DMS114 treated with DMSO at 0.1 percent for 48 hours (cell line): ENCODE measurements around the gene SPAG5.

Experiments
- DNase-seq: peaks from one replicate; lab custom pipeline; 2025; ENCODE audit not compliant: unreplicated experiment; lab: John Stamatoyannopoulos, UW

SPAG5 gene

DNA sequence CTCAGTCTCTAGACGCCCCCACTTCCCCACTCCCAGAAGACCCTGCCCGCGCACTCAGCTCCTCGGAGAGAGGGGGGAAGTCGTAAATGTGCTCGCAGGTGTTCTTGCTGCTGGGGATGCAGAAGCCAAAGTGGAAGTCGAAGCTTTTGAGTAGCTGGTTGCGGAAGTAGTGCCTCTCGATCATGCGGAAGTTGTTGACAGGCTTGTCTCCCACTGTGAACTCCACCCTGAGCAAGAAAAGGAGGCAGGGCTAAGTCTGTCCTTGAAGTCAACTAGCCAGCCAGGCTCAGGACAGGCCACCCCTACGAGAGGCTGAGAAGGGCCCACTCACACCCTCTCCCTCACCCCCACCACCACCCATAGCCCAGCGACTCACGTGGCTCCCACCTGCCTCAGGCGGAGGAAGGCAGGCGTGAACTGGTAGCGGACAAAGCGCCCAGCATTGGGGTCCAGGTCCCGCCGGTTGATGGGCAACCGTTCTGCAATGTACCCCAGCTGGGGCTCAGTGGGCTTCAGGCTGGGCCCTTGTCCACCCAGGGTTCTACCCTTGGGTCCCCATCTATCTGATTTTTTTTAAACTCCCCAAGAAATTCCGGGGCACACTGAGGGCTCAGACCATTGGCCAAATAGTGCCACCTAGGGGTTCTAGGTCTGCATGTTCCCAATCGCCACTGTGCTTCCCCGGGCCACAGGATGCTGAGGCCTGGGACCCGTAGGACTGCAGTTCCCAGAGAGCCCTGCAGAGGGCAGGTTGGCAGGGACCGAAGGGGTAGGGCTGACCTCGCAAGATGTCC lies 51.0 kb downstream of the SPAG5 start:
- DNase-seq, result peak; percentile 32

DNA sequence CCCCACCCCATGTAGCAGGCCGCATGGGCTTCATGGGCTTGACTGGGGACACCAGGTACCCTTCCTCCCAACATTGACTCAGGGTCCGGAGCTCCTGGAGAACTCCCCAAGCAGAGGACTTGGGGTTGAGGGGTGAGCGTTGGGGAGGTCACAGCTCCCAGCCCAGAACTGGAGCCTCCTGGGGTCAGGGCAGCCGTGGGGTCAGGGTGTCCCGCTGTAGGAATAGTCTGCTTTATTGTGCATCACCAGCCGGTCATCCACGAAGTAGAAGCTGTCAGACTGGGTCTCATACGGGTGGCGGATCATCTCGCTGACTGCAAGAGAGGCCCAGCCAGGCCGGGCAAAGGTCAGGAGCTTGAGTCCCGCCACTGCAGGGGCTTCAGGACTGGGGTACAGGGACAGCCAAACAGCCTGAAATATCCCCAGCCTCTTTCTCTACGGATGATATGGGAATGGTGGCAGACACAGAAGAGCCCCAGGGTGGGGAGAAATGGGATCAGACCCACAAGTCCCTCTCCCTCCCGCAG lies 51.7 kb downstream of the SPAG5 start:
- no peak for DNase-seq

DNA sequence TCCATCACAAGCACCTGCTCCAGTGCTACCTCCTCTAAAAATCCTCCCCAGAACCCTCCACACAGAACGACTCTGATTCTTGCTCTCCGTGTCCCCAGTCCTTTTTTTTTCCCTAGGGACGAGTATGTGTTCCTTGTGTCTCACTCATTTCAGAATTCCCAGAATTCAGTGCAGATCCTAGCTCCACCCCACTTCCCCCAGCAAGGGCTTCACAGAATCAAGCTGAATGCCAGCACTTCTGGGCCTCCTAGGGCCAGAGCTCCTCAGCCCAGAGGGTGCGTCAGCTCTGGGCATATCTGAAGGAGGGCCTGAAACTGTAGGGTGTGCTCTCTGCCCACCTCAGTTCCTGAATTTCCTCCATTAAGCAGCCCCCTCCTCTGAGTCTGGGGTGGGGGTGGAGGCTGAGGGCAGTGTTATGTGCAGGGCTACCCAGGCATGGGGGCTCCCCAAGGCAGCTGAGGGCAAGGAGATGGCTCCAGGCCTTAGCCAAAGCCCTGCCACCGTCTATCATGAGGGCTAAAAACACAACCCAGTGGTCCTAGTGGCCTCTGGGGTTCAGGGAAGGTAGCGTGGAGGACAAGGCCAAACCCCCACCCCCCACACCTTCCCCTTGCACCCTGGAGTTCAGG lies 52.9 kb downstream of the SPAG5 start:
- no peak for DNase-seq

DNA sequence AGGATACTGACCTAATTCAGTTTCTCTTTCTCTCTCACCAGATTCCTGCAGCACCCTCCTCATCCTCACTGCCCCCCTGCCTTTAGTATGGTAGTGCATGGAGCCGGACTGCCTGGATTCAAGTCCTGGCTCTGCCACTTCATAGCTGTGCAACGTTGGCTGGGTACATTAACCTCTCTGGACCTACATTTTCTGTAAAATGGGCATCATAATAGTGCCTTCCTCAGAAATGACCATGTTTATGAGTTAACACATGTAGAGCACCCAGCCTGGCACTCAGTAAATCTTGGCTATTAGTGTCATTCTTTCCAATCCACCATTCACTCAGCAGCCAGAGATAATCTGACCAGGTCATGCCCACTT lies 53.7 kb downstream of the SPAG5 start:
- DNase-seq, result no peak

DNA sequence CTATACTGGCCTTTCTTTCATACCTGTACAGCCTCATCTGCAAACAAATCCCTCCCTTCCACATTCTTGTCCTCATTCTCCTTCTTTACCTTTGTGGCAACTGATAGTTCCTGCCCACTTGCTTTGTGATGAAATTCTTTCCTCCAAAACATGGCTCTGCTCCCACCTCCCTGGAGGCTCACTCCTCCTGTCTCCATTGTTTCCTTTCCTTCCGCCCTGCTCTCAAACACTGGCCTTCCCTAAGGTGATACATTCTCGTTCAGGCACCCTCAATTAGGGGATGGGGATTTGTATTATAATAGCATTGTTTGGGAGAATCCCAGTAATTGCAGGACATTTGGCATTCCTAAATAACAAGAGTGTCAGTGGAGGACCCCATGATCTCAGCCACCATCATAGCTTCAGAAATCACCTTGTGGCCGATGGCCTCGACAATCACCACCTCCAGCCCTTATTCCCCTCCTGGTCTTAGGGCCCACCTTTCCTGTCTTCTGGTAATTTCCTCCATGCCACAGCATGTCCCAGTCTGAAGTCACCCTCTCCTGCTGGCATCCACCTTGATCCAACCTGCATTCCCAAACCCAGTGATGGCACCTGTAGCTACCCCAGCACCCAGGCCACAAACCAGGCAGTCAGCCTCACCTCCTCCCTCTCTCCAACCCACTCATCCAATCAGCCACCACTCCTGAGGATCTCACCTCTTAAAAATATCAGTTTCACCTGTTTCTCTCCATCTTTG lies 54.3 kb downstream of the SPAG5 start:
- DNase-seq, result no peak

DNA sequence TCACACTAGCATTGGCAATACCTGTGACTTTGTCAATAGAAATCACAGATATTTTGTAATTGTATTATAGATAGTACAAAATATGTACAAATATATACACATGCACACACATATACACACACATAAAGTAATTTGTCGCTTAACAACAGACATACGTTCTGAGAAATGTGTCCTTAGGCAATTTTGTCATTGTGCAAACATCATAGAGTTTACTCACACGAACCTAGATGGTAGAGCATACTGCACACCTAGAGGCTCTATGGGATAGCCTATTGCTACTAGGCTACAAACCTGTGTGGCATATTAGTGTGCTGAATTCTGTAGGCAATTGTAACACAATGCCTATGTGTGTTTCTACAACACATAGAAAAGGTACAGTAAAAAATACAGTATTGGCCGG lies 57.4 kb downstream of the SPAG5 start:
- DNase-seq, result no peak

DNA sequence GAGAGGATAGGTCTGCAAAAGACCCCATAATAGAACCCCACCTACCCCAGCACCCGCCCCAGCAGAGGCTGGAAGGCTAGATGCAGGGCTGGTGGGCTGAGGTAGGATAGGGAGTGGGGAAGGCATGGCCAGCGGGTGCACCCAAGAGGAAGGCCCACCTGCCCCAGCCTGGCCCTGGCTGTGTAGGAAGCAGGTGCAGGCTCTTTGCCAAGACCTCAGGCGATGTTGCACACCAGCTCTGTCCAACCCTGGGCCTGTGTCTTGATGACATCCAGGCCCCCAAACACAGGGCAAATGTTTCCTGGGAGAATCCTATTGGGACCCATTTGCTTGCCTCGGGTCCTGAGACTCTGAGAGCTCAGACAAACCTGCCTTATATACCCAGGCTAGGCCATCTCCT lies 58.6 kb downstream of the SPAG5 start:
- DNase-seq, result no peak

DNA sequence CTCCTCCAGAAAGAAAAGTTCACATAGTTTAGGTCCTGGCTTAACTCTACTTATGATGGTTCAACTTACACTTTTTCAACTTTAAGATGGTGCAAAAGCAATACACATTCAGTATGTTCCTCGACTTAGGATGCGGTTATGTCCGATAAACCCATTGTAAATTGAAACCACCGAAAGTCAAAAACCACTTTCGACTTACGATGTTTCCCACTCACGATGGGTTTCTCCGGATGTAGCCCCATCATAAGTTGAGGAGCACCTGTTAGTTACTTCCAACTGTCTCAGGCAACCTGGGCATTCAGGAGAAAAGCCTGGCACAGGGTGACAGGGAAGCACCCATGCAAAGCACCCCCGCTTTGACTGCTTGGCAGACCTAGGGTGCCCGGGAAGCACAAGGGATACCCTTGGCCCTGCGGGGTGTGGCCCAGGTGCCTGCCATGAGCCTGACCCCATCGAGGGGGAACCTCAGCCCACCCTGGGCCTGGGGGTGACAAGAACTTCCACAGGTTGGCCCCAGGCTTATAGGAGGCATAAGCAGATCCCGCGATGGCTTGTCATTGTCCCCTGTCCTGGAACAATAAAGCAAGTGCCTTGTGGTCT lies 60.4 kb downstream of the SPAG5 start:
- no peak for DNase-seq

DNA sequence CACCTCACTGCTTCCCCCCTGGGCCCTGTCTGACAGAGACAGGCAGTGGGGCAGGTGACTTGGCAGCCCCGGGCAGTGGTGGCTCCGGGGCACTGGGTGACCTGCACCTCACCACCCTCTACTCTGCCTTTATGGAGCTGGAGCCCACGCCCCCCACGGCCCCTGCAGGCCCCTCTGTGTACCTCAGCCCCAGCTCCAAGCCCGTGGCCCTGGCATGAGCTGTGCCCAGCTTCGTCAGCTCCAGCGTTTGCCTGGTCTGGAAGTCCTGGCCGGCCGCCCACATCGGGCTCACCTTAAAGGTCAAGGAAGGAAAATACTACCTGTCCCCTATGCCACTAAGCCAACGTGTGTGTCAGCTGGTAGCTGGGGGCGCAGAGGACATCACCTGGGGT lies 61.6 kb downstream of the SPAG5 start:
- no peak for DNase-seq

DNA sequence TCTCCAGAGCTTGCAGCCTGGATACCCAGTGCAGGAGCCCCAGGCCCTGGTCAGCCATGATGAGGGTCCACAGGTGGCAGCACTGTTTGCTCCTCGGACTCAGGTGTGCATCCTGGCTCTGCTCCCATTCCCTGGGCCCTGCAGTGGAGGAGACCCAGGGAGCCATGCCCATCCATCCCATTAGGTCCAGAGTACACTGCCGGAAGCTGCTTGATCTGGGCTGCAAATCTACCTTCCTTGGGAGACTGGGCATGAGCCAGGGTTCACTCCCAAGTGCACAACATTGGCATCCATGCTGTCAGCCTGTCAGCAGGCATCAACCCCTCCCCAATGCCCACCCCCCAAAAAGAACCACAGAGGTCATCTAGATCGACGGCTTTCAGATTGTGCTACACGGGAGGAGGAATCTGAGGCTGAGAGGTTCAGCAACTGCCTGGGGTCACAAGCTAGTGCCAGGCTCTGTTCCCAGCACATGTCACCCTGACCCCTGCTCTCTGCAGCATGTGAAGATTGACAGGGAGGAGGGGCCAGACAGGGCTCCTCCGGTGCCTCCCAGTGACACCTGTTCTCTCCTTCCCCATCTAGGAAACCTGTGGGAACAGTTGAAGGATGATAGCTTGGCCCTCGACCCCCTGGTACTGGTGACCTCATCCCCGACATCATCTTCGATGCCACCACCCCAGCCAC lies 62.1 kb downstream of the SPAG5 start:
- no peak for DNase-seq

DNA sequence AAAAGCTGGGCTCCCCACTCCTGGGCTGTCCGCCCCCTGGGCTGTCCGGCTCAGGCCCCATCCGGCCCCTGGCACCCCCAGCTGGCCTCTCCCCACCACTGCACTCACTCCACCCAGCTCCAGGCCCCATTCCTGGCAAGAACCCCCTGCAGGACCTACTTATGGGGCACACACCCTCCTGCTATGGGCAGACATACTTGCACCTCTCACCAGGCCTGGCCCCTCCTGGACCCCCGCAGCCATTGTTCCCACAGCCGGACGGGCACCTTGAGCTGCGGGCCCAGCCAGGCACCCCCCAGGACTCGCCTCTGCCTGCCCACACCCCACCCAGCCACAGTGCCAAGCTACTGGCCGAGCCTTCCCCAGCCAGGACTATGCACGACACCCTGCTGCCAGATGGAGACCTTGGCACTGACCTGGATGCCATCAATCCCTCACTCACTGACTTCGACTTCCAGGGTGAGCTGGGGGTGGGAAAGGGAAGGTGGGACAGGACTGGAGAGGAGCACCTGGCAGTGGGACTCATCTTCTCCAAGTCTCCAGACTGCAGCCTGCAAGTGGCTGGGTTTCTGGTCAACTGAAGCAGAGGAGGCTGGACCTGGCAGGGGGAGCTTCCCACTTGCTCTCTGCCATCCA lies 64.0 kb downstream of the SPAG5 start:
- DNase-seq, result no peak

DNA sequence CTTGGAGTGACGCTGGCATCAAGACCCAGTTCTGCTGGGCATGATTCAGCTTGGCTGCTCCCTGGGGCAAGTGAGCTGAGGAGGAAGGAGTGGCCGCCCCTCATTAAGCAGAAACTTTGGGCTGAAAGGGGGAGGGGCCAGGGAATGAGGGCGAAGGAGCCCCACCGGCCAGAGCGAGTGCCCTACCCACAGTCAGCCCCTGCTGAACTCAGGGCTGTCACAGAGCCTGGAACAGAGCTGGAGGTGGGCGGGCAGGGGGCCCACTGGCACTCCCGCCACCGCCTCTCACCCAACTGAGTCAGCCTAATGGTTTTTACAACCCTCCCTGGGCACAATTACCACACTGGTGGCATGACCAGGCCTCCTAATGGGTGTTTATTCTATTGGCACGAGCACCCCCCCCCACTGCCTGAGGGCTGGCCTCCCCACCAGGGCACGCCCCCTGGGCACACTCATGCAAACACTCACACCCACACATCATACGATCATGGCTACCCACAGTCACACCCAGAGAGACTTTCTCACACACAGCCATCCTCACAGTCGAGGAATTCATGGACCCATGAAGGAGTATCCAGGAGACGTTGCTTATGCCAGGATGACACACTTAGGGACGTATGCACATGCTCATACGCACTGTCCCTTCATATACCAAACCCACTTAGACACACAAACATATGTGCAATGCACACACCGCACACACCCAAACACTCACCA lies 65.6 kb downstream of the SPAG5 start:
- DNase-seq, result no peak

DNA sequence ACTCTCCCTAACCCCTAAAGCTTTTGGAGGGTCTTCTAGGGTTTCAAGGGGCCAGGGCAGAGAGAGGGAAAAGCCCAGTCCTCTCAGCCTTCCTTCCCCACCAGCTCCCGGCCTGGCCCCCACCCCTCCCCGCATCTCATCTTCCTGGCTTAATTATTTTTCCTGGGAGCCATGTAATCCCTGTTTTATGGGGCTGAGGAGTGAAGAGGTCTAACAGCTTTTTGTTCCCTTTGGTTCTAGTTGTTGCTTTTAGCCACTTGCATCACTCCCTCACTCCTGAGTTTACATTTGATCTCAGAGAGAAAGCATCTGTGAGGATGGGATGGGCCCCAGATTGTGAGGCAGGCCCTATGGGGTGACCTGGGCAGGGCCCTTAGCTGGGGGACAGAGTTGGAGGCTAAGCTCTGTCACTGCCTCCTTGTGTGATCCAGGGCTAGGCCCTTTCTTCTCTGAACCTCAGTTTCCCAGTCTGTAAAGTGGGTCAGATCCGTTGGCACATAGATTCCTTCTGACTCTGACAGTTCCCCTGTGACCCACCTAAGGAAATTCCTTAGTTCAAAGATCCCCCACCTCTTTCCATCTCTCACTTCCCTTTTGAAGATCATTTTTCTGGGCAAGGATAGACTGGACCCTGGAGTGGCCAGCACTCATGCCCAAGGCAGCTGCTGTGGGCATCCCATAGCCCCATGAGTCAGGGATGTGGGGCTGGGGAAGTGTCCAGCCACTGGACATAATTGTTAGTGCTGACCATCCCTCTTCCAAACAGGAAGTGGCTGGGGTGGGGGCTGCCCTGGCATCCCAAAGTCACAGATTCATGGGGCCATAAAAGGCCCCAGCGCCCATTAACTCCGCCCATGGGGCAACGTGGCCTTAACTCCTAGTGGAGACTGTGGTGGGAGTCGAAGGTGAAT lies 66.5 kb downstream of the SPAG5 start:
- no peak for DNase-seq

DNA sequence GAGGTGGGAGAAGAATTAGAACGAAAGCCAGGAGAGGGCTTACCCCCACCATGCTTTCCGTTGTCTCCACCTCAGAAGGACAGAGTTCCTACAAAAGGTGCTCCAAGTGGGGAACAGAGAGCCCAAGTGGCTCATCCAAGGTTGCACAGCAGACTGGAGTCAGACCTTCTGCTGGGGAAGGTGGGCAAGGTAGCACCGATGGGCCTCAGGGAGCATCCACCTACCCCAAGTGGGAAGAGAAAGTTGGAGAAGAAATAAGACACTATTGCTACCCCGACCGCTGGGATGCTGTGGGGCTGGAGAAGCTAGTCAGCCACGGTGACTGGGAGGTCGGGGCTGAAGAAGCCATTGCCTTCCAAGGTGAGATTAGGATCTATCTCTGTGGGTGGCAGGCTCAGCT lies 67.9 kb downstream of the SPAG5 start:
- DNase-seq, result no peak

DNA sequence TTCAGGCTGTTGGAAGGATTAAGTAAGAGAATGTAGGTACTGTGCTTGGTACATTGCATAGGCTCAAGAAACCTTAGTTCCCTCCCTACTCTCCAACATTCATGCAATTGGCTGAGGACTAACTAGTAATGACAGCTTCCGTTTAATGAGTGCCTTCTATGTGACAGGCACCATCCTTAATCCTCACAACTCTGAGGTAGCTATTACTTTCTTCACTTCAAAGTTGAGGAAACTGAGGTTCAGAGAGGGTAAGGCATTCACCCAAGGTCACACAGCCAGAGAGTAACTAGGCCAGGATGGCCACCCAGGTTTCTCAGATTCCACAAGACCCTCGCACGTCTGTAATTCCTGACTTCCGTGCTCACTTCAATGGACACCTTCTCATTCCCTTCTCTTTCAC lies 68.6 kb downstream of the SPAG5 start:
- no peak for DNase-seq

DNA sequence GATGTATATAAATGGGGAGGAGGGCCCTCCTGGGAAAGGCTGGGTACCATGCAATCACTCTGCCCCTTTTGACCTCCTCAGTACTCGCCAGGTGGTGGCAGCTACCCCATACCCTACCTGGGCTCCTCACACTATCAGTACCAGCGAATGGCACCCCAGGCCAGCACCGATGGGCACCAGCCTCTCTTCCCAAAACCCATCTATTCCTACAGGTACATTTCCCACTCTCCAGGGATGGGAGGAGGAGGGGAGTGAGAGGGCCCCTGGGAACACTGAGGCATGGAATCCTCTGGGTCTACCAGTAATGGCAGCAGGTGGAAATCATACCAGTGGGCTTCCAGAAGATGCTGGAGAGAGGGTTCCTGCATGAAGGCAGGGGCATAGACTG lies 69.8 kb downstream of the SPAG5 start:
- DNase-seq, result no peak

DNA sequence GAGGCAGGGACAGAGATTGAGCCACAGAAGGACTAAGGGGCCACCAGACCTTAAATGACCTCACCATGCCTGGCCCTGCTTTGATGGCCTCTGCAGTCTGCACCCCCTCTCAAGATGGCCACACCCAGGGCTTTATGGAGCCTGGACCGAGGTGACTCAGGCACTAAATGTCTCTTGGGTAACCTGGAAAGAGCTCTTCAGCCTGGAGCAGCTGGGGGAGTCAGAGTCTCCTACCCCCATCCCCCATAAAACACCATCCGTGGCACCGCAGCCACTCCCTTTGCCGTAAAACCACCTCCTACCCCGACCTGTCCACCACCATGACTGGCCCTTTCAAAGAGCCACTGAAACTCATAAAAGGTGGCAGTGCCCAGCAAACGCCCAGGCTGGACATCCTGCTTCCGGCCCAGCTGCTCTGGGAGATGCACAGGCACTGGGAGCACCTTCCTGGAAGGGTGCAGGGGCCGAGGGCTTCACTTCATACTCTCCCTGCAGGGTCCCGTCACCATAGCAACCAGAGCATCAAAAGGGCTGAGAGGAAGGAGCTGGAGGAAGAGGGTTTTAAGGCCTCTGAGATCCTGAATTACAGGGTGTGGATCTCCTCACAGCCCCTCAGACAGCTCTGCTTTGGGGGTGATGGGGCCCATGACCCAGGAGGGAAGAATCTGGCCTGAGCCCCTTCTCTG lies 70.4 kb downstream of the SPAG5 start:
- no peak for DNase-seq

DNA sequence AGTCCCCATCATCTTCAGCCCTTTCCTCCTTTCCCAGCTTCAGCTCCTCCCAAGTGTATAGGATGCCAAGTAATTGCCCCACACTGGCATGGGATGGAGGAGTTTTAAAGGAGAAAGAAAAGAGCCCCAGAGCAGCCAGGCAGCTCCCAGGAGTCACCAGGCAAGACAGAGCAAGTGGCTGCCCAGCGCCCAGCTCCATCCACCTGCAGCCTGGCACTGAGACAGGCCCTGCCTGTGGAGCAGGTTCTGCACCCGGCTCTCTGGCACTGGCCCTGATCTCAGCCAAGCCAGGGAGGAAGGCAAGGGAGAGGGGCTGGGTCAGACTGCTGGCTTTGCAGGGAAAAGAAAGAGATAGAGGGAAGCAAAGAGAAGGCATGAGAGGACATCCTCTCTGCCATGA lies 71.0 kb downstream of the SPAG5 start:
- DNase-seq, result no peak
